OCI-LY7 (cell line): ENCODE results near the gene PHKG2.

ENCODE experiments used
- EZH2phosphoT487 ChIP-seq: fragments of 200-600 bp; sonication (generic); IDR thresholded peaks from 2 replicates; pipeline ENCODE4 v1.6.1; 2018; ENCODE audit warnings: low read depth, borderline replicate concordance, mild to moderate bottlenecking, mixed run types, antibody characterized with exemption, low read length, moderate library complexity, mixed read lengths
- TF ChIP-seq, protein P1 (sequence below): fragments of 200-600 bp; sonication (generic); conservative IDR thresholded peaks from 2 replicates; pipeline ENCODE4 v1.5.1; 2014; ENCODE audit warnings: mild to moderate bottlenecking, antibody characterized with exemption, low read length, moderate library complexity, mixed read lengths

DNA sequence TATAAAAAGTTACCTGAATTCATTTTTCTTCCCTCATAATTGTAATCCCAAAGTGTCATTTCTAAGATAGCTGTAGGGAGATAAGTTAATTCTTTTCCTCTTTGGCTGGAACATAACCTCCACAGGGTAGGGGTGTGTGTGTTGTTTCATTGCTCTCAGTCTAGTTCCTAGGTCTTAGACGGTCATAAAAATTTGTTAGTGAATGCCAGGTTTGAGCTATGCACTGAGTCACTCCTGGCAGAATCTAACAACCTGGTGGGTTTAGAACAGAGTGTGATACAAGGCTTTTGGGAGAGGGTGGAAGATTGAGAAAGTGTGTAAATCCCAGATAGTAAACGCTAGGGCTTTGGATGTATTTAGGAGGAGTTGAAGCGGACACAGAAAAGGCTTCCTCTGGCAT lies 894 bp upstream of the PHKG2 start:
- TF ChIP-seq, protein P1, sequence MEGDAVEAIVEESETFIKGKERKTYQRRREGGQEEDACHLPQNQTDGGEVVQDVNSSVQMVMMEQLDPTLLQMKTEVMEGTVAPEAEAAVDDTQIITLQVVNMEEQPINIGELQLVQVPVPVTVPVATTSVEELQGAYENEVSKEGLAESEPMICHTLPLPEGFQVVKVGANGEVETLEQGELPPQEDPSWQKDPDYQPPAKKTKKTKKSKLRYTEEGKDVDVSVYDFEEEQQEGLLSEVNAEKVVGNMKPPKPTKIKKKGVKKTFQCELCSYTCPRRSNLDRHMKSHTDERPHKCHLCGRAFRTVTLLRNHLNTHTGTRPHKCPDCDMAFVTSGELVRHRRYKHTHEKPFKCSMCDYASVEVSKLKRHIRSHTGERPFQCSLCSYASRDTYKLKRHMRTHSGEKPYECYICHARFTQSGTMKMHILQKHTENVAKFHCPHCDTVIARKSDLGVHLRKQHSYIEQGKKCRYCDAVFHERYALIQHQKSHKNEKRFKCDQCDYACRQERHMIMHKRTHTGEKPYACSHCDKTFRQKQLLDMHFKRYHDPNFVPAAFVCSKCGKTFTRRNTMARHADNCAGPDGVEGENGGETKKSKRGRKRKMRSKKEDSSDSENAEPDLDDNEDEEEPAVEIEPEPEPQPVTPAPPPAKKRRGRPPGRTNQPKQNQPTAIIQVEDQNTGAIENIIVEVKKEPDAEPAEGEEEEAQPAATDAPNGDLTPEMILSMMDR, result no peak
- TF ChIP-seq EZH2phosphoT487, result no peak
